Measurements from ENCODE around the gene STK40. TPM values are rescaled to one million over a fixed set of nuclear protein-coding genes. Genes with fewer than 3 reads are reported as not detected.

Gene STK40
- total RNA-seq, 4 donors from 2014 or later: 19.1 to 84.5 (median 44.0) TPM

DNA sequence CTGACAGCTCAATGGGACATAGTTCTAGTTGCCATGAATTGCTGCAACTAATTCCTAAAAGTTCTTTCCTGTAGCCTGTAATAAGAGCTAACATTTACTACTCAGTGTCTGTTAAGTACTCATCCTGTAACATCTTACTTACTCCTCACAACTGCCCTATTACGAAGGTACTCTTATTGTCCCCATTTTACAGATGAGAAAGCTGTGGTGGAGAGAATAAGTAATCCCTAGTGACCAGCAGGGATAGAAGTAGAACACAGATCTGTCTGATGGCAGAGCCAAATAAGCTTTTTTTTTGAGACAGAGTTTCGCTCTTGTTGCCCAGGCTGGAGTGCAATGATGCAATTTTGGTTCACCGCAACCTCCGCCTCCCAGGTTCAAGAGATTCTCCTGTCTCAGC, 3.1 kb downstream of the STK40 start:
- H3K27ac ChIP-seq: no peak overlapping the region
- H3K36me3 ChIP-seq: no peaks in the 10 kb centered on the region
- H3K4me3 ChIP-seq: no peak overlapping the region
- DNase-seq: no peak
- H3K9me3 ChIP-seq: no peaks in the 10 kb centered on the region
- intact Hi-C loops (cut with DNase I; ENCODE audit: low total_unique reads): no loop called here
- H3K27me3 ChIP-seq: no peaks in the 10 kb centered on the region
- TF ChIP-seq, protein P1, sequence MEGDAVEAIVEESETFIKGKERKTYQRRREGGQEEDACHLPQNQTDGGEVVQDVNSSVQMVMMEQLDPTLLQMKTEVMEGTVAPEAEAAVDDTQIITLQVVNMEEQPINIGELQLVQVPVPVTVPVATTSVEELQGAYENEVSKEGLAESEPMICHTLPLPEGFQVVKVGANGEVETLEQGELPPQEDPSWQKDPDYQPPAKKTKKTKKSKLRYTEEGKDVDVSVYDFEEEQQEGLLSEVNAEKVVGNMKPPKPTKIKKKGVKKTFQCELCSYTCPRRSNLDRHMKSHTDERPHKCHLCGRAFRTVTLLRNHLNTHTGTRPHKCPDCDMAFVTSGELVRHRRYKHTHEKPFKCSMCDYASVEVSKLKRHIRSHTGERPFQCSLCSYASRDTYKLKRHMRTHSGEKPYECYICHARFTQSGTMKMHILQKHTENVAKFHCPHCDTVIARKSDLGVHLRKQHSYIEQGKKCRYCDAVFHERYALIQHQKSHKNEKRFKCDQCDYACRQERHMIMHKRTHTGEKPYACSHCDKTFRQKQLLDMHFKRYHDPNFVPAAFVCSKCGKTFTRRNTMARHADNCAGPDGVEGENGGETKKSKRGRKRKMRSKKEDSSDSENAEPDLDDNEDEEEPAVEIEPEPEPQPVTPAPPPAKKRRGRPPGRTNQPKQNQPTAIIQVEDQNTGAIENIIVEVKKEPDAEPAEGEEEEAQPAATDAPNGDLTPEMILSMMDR (IDR thresholded peaks at IDR 0.05): no peak
- TF ChIP-seq POLR2A (IDR thresholded peaks at IDR 0.05): no peak
- H3K4me1 ChIP-seq: peaks cover under 1 to 13% of the 10 kb centered on the region in 2 donors

DNA sequence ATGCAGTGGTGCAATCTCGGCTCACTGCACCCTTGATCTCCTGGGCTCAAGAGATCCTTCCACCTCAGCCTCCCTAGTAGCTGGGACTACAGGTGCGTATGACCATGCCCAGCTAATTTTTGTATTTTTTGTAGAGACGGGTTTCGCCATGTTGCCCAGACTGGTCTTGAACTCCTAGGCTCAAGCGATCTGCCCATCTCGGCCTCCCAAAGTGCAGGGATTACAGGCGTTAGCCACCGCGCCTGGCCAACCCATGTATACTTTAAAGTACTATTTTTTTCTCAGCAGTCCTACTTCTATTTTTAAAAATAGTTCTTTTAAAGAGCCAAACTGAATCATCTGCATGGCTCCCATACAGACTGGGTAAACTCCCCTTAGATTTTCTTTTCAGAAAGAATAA, 3.5 kb downstream of the STK40 start:
- peaks cover 0 to 12% of the 10 kb centered on the region in 2 donors for H3K4me1 ChIP-seq
- no peak overlapping the region for H3K27ac ChIP-seq
- H3K4me3 ChIP-seq: no peak overlapping the region
- no peaks in the 10 kb centered on the region for H3K36me3 ChIP-seq
- no peak for DNase-seq
- H3K9me3 ChIP-seq: no peaks in the 10 kb centered on the region
- no peaks in the 10 kb centered on the region for H3K27me3 ChIP-seq
- TF ChIP-seq POLR2A (IDR thresholded peaks at IDR 0.05): no peak
- TF ChIP-seq, protein P1 (IDR thresholded peaks at IDR 0.05): no peak
- intact Hi-C loops (cut with DNase I; ENCODE audit: low total_unique reads): no loop called here

DNA sequence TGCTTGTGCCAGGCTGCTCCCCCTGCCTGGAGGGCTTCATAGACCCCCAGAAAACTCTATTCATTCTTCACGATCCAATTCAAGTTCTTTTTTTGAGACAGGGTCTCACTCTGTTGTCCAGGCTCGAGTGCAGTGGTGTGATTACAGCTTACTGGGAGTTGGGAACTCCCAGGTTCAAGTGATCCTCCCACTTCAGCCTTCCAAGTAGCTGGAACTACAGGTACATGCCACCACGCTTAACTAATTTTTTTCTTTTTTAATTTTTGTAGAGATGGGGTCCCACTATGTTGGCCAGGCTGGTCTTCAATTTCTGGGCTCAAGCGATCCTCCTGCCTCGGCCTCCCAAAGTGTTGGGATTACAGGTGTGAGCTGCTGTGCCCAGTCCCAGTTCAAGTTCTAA, 4.3 kb downstream of the STK40 start:
- intact Hi-C loops (cut with DNase I; ENCODE audit: low total_unique reads): no loop called here
- TF ChIP-seq POLR2A (IDR thresholded peaks at IDR 0.05): no peak
- TF ChIP-seq, protein P1 (IDR thresholded peaks at IDR 0.05): no peak
- H3K27me3 ChIP-seq: no peaks in the 10 kb centered on the region
- peak overlapping the region in 1 of 2 donors; percentile 9 for H3K27ac ChIP-seq
- H3K36me3 ChIP-seq: no peaks in the 10 kb centered on the region
- no peaks in the 10 kb centered on the region for H3K9me3 ChIP-seq
- no peak overlapping the region for H3K4me3 ChIP-seq
- no peak for DNase-seq
- H3K4me1 ChIP-seq: peaks cover 0 to 7% of the 10 kb centered on the region in 2 donors

DNA sequence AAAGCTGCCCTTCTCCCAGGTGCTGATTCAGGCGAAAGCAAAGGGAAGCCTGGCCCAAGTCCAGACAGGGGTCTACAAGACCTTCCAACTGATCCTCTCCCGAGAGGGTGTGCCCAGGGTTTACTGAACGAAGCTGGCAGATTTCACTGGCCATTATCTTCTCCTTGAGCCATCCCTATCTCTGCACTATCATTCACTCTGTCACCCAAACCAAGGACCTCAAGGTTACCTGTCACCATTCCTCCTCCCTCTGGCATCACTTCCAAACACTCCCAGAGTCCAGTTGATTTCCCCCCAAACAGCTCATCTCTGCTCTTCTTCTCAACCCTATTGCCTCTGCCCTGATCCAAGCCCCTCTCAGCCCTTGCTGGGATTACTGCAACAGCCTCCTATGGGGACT, 4.9 kb downstream of the STK40 start:
- H3K4me1 ChIP-seq: peaks cover 0 to 7% of the 10 kb centered on the region in 2 donors
- TF ChIP-seq POLR2A (IDR thresholded peaks at IDR 0.05): no peak
- TF ChIP-seq, protein P1 (IDR thresholded peaks at IDR 0.05): no peak
- no peaks in the 10 kb centered on the region for H3K27me3 ChIP-seq
- intact Hi-C loops (cut with DNase I; ENCODE audit: low total_unique reads): no loop called here
- H3K36me3 ChIP-seq: no peaks in the 10 kb centered on the region
- H3K4me3 ChIP-seq: no peak overlapping the region
- peak overlapping the region in 1 of 2 donors; percentile 9 for H3K27ac ChIP-seq
- no peaks in the 10 kb centered on the region for H3K9me3 ChIP-seq
- DNase-seq: no peak

DNA sequence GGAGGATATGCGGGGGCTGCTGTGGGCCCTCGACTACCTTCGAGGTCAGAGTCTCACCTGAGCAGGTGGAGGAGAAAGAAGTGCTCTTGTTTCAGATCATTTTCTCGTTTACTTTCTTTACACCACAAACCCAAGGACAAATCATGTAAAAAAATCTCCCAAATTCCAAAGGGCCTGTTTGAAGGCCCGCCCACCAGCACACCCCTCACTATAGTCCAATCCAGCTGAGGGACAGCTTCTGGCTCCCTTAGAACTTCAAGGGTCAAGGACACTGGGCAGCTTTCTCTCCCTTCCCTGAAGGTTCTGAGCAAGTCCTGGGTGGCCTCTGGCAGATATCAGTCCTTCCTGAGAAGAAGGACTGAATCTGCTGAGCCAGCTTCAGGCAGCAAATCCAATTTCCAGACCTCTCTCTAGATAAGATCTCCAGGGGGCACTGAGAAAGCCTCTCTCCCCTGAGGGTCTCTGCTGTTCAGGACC, 5.5 kb downstream of the STK40 start:
- intact Hi-C loops (cut with DNase I; ENCODE audit: low total_unique reads): no loop called here
- peaks cover 2 to 7% of the 10 kb centered on the region in 2 donors for H3K4me1 ChIP-seq
- no peaks in the 10 kb centered on the region for H3K27me3 ChIP-seq
- TF ChIP-seq, protein P1 (IDR thresholded peaks at IDR 0.05): no peak
- no peak for TF ChIP-seq POLR2A (IDR thresholded peaks at IDR 0.05)
- H3K27ac ChIP-seq: no peak overlapping the region
- DNase-seq: no peak
- H3K9me3 ChIP-seq: no peaks in the 10 kb centered on the region
- no peaks in the 10 kb centered on the region for H3K36me3 ChIP-seq
- no peak overlapping the region for H3K4me3 ChIP-seq

All from uterus (tissue), 4 donors.